Smooth muscle cell (in vitro differentiated cells): ENCODE data around the gene IKZF5. TPM values are rescaled to one million over a fixed set of nuclear protein-coding genes. Genes with fewer than 3 reads are reported as not detected.
A peak's percentile ranks its signal among the peaks of the same experiment; 100 is the strongest.

Experiments used
- DNase-seq: peaks from one replicate; lab custom pipeline; 2025; ENCODE audit not compliant: unreplicated experiment; lab: John Stamatoyannopoulos, UW
- H2AFZ ChIP-seq: fragments of 200-600 bp; sonication (generic); 2 replicates; pipeline ENCODE4 v1.6.0; 2016; ENCODE audit warnings: antibody characterized with exemption, low read depth, mild to moderate bottlenecking
- H3F3A ChIP-seq: fragments of 200-600 bp; sonication (generic); 2 replicates; pipeline ENCODE4 v1.6.0; 2017; ENCODE audit warnings: antibody characterized with exemption, low read depth
- H3K27ac ChIP-seq: fragments of 200-600 bp; sonication (generic); 2 replicates; pipeline ENCODE4 v1.5.1; 2016; ENCODE audit warnings: low read depth, mild to moderate bottlenecking
- H3K27me3 ChIP-seq: fragments of 200-600 bp; sonication (generic); 2 replicates; pipeline ENCODE4 v1.6.1; 2016; ENCODE audit warnings: low read depth, mild to moderate bottlenecking
- H3K36me3 ChIP-seq: fragments of 200-600 bp; sonication (generic); 2 replicates; pipeline ENCODE4 v1.5.1; 2016; ENCODE audit warnings: low read depth
- H3K4me1 ChIP-seq: fragments of 200-600 bp; sonication (generic); 2 replicates; pipeline ENCODE4 v1.5.1; 2016; ENCODE audit warnings: low read depth
- H3K4me2 ChIP-seq: fragments of 200-600 bp; sonication (generic); 2 replicates; pipeline ENCODE4 v1.6.0; 2016; ENCODE audit warnings: mild to moderate bottlenecking
- H3K4me3 ChIP-seq: fragments of 200-600 bp; sonication (generic); 2 replicates; pipeline ENCODE4 v1.5.1; 2016; ENCODE audit warnings: mild to moderate bottlenecking
- H3K79me2 ChIP-seq: fragments of 200-600 bp; sonication (generic); 2 replicates; pipeline ENCODE4 v1.6.0; 2016; ENCODE audit warnings: low read depth, mild to moderate bottlenecking
- H3K9ac ChIP-seq: fragments of 200-600 bp; sonication (generic); 2 replicates; pipeline ENCODE4 v1.6.0; 2016; ENCODE audit warnings: low read depth
- H3K9me3 ChIP-seq: fragments of 200-600 bp; sonication (generic); replicated peaks from 2 replicates; pipeline ENCODE4 v1.5.1; 2016; ENCODE audit warnings: low read depth
- H4K20me1 ChIP-seq: fragments of 200-600 bp; sonication (generic); 2 replicates; pipeline ENCODE4 v1.6.0; 2016; ENCODE audit warnings: low read depth
- WGBS: methylation state at CpG from one replicate; pipeline ENCODE4 v1.1.7; 2016; ENCODE audit warnings: low lambda C conversion rate; 5-methylcytosine and 5-hydroxymethylcytosine counted together
- polyA plus RNA-seq: library from polyadenylated mRNA; unstranded; fragments of >200 nt; fragmentation: Nextera tagmentation; extraction: Ambion mirVana; gene quantifications from 2 replicates; pipeline ENCODE4 v1.2.1, GENCODE V29; 2016
- total RNA-seq: library from RNA; depleted of rRNA; stranded (reverse); fragments of >200 nt; gene quantifications from 2 replicates; pipeline ENCODE4 v1.2.3, GENCODE V29; 2014
- TF ChIP-seq, protein P1 (sequence below): fragments of 200-600 bp; sonication (generic); IDR thresholded peaks from 2 replicates; pipeline ENCODE4 v1.5.1; 2017; ENCODE audit warnings: borderline replicate concordance, mild to moderate bottlenecking, antibody characterized with exemption; ENCODE audit not compliant: insufficient read depth, poor library complexity, severe bottlenecking

Gene IKZF5
- total and polyA plus RNA-seq, 2 experiments from 2014 or later = 5.6 to 6.6 TPM

DNA sequence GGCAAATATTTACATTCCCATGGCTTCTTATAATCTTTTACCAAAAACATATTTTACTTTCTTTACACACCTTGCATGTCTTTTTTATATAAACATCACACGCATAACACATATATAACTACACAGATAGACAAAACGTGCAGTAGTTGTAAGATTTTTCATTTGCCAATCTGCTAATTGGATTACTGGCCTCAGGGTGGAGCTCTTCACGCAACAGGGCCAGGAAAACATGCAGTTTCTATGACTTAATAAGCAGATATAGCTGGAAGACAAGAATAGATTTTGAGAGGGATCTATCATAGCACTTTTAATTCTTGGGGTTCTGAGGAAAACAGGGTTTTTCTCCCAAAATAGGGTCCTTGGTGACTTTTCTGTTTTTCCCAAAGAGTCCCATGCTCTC is 12.9 kb upstream of the IKZF5 start:
- H3K4me1 ChIP-seq = no peaks in the 10 kb centered on the region
- no peak overlapping the region for H2AFZ ChIP-seq
- no peaks in the 10 kb centered on the region for H3K36me3 ChIP-seq
- no peaks in the 10 kb centered on the region for H3K79me2 ChIP-seq
- no peaks in the 10 kb centered on the region for H3K9me3 ChIP-seq
- H3K27ac ChIP-seq = no peak overlapping the region
- no peaks in the 10 kb centered on the region for H3K27me3 ChIP-seq
- TF ChIP-seq, protein P1, sequence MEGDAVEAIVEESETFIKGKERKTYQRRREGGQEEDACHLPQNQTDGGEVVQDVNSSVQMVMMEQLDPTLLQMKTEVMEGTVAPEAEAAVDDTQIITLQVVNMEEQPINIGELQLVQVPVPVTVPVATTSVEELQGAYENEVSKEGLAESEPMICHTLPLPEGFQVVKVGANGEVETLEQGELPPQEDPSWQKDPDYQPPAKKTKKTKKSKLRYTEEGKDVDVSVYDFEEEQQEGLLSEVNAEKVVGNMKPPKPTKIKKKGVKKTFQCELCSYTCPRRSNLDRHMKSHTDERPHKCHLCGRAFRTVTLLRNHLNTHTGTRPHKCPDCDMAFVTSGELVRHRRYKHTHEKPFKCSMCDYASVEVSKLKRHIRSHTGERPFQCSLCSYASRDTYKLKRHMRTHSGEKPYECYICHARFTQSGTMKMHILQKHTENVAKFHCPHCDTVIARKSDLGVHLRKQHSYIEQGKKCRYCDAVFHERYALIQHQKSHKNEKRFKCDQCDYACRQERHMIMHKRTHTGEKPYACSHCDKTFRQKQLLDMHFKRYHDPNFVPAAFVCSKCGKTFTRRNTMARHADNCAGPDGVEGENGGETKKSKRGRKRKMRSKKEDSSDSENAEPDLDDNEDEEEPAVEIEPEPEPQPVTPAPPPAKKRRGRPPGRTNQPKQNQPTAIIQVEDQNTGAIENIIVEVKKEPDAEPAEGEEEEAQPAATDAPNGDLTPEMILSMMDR = peak; percentile 21
- no peak overlapping the region for H3K4me3 ChIP-seq
- no peaks in the 10 kb centered on the region for H3F3A ChIP-seq
- DNase-seq = no peak
- H3K9ac ChIP-seq = no peak overlapping the region
- H4K20me1 ChIP-seq = no peaks in the 10 kb centered on the region
- 64% methylated on average over 3 of the region's 3 CpGs for WGBS
- H3K4me2 ChIP-seq = no peak overlapping the region

- Histone ChIP-seq H3K4me2 (no peak overlapping the region), H2AFZ (no peak overlapping the region), H4K20me1 (no peaks in the 10 kb centered on the region), H3K27ac (no peak overlapping the region), H3K9ac (no peak overlapping the region), H3K27me3 (no peaks in the 10 kb centered on the region), H3F3A (no peaks in the 10 kb centered on the region), H3K9me3 (no peaks in the 10 kb centered on the region), H3K36me3 (no peaks in the 10 kb centered on the region), H3K4me3 (no peak overlapping the region), H3K4me1 (no peaks in the 10 kb centered on the region), H3K79me2 (no peaks in the 10 kb centered on the region)
- DNase-seq = no peak
- 35% methylated on average over 1 of the region's 1 CpG for WGBS
- TF ChIP-seq, protein P1 = no peak
Measured at GRCh38 chr10:123019941-123020703, 11.5 kb upstream of the IKZF5 start.

DNA sequence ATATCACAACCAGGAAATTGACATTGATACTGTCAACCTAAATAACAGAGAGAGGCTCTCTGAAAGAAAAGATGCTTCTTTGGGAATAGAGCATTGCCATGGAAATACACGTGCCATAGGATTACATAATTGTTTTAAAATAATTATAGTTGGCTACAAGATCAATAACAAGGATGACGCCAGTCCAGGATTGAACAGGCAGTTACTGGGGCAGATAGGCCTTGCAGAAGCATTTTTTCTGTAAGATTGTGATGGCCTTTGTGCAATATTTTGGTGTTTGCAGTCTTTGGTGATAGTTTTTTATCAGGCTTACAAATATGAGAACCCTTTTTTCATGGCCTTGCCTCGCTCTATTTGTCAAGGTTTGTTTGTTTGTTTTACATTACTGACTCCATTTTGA is 10.7 kb upstream of the IKZF5 start:
- Histone ChIP-seq H3K79me2 (no peaks in the 10 kb centered on the region), H3F3A (no peaks in the 10 kb centered on the region), H3K4me1 (no peaks in the 10 kb centered on the region), H3K9ac (no peak overlapping the region), H2AFZ (no peak overlapping the region), H3K27ac (no peak overlapping the region), H3K4me3 (no peak overlapping the region), H3K9me3 (no peaks in the 10 kb centered on the region), H3K4me2 (no peak overlapping the region), H3K27me3 (no peaks in the 10 kb centered on the region), H4K20me1 (no peaks in the 10 kb centered on the region), H3K36me3 (no peaks in the 10 kb centered on the region)
- TF ChIP-seq, protein P1 = no peak
- WGBS = 73% methylated on average over 3 of the region's 3 CpGs
- DNase-seq = no peak

DNA sequence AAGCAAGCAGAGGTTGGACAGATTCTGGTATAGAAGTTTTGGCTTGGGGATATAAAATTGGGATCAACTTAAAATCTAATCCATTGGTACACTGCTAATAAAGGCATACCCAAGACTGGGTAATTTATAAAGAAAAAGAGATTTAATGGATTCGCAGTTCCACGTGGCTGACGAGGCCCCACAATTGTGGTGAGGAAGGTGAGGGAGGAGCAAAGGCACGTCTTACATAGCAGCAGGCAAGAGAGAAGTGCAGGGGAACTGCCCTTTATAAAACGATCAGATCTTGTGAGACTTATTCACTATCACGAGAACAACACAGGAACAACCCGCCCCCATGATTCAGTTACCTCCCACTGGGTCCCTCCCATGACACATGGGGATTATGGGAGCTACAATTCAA is 9.9 kb upstream of the IKZF5 start:
- TF ChIP-seq, protein P1 = no peak
- H3F3A ChIP-seq = no peaks in the 10 kb centered on the region
- no peaks in the 10 kb centered on the region for H3K9me3 ChIP-seq
- no peak overlapping the region for H2AFZ ChIP-seq
- H3K4me2 ChIP-seq = no peak overlapping the region
- no peak overlapping the region for H3K27ac ChIP-seq
- no peak overlapping the region for H3K9ac ChIP-seq
- WGBS = 86% methylated on average over 7 of the region's 7 CpGs
- no peak for DNase-seq
- H3K27me3 ChIP-seq = no peaks in the 10 kb centered on the region
- no peaks in the 10 kb centered on the region for H3K79me2 ChIP-seq
- no peaks in the 10 kb centered on the region for H3K4me1 ChIP-seq
- H3K4me3 ChIP-seq = no peak overlapping the region
- H4K20me1 ChIP-seq = no peaks in the 10 kb centered on the region
- no peaks in the 10 kb centered on the region for H3K36me3 ChIP-seq
